ENCODE results near the gene POT1. TPM values are rescaled to one million over a fixed set of nuclear protein-coding genes. Genes with fewer than 3 reads are reported as not detected.

Gene POT1
- total RNA-seq, 1 experiment from 2014 or later: 20.2 TPM

DNA sequence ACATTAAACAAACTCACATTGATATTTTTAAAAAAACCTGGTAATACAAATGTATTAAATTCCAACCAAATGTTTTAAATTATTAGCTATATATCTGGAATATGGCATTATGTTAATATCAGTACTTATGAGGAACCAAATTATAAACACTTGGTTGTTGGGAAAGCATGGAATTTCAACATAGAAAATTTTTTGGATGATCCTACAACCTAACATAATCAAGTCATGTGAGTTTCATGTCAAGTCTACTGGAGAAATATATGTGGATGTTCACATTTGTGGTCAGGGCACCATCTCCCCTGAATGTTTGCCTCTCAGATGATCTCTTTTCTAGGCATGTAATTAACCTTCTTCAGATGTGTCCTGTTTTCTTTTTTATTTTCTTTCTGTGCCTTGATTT is 5.2 kb upstream of the POT1 start (continued):
- TF ChIP-seq, protein P1, sequence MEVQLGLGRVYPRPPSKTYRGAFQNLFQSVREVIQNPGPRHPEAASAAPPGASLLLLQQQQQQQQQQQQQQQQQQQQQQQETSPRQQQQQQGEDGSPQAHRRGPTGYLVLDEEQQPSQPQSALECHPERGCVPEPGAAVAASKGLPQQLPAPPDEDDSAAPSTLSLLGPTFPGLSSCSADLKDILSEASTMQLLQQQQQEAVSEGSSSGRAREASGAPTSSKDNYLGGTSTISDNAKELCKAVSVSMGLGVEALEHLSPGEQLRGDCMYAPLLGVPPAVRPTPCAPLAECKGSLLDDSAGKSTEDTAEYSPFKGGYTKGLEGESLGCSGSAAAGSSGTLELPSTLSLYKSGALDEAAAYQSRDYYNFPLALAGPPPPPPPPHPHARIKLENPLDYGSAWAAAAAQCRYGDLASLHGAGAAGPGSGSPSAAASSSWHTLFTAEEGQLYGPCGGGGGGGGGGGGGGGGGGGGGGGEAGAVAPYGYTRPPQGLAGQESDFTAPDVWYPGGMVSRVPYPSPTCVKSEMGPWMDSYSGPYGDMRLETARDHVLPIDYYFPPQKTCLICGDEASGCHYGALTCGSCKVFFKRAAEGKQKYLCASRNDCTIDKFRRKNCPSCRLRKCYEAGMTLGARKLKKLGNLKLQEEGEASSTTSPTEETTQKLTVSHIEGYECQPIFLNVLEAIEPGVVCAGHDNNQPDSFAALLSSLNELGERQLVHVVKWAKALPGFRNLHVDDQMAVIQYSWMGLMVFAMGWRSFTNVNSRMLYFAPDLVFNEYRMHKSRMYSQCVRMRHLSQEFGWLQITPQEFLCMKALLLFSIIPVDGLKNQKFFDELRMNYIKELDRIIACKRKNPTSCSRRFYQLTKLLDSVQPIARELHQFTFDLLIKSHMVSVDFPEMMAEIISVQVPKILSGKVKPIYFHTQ (CRISPR knock-in tag; IDR thresholded peaks at IDR 0.05): no peak
- TF ChIP-seq ZNF121 (CRISPR knock-in tag; IDR thresholded peaks at IDR 0.05): no peak
- TF ChIP-seq, protein P2, sequence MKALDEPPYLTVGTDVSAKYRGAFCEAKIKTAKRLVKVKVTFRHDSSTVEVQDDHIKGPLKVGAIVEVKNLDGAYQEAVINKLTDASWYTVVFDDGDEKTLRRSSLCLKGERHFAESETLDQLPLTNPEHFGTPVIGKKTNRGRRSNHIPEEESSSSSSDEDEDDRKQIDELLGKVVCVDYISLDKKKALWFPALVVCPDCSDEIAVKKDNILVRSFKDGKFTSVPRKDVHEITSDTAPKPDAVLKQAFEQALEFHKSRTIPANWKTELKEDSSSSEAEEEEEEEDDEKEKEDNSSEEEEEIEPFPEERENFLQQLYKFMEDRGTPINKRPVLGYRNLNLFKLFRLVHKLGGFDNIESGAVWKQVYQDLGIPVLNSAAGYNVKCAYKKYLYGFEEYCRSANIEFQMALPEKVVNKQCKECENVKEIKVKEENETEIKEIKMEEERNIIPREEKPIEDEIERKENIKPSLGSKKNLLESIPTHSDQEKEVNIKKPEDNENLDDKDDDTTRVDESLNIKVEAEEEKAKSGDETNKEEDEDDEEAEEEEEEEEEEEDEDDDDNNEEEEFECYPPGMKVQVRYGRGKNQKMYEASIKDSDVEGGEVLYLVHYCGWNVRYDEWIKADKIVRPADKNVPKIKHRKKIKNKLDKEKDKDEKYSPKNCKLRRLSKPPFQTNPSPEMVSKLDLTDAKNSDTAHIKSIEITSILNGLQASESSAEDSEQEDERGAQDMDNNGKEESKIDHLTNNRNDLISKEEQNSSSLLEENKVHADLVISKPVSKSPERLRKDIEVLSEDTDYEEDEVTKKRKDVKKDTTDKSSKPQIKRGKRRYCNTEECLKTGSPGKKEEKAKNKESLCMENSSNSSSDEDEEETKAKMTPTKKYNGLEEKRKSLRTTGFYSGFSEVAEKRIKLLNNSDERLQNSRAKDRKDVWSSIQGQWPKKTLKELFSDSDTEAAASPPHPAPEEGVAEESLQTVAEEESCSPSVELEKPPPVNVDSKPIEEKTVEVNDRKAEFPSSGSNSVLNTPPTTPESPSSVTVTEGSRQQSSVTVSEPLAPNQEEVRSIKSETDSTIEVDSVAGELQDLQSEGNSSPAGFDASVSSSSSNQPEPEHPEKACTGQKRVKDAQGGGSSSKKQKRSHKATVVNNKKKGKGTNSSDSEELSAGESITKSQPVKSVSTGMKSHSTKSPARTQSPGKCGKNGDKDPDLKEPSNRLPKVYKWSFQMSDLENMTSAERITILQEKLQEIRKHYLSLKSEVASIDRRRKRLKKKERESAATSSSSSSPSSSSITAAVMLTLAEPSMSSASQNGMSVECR (CRISPR knock-in tag; IDR thresholded peaks at IDR 0.05; ENCODE audit: borderline replicate concordance): no peak
- TF ChIP-seq, protein P3, sequence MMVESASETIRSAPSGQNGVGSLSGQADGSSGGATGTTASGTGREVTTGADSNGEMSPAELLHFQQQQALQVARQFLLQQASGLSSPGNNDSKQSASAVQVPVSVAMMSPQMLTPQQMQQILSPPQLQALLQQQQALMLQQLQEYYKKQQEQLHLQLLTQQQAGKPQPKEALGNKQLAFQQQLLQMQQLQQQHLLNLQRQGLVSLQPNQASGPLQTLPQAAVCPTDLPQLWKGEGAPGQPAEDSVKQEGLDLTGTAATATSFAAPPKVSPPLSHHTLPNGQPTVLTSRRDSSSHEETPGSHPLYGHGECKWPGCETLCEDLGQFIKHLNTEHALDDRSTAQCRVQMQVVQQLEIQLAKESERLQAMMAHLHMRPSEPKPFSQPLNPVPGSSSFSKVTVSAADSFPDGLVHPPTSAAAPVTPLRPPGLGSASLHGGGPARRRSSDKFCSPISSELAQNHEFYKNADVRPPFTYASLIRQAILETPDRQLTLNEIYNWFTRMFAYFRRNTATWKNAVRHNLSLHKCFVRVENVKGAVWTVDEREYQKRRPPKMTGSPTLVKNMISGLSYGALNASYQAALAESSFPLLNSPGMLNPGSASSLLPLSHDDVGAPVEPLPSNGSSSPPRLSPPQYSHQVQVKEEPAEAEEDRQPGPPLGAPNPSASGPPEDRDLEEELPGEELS (CRISPR knock-in tag; IDR thresholded peaks at IDR 0.05): no peak
- no peak for TF ChIP-seq NFE2L1 (CRISPR knock-in tag; IDR thresholded peaks at IDR 0.05)
- TF ChIP-seq MXD4 (CRISPR knock-in tag; IDR thresholded peaks at IDR 0.05; ENCODE audit: borderline replicate concordance): no peak
- TF ChIP-seq EMX1 (CRISPR knock-in tag; IDR thresholded peaks at IDR 0.05): no peak
- TF ChIP-seq, protein P4, sequence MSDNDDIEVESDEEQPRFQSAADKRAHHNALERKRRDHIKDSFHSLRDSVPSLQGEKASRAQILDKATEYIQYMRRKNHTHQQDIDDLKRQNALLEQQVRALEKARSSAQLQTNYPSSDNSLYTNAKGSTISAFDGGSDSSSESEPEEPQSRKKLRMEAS (CRISPR knock-in tag; IDR thresholded peaks at IDR 0.05): no peak
- TF ChIP-seq, protein P5, sequence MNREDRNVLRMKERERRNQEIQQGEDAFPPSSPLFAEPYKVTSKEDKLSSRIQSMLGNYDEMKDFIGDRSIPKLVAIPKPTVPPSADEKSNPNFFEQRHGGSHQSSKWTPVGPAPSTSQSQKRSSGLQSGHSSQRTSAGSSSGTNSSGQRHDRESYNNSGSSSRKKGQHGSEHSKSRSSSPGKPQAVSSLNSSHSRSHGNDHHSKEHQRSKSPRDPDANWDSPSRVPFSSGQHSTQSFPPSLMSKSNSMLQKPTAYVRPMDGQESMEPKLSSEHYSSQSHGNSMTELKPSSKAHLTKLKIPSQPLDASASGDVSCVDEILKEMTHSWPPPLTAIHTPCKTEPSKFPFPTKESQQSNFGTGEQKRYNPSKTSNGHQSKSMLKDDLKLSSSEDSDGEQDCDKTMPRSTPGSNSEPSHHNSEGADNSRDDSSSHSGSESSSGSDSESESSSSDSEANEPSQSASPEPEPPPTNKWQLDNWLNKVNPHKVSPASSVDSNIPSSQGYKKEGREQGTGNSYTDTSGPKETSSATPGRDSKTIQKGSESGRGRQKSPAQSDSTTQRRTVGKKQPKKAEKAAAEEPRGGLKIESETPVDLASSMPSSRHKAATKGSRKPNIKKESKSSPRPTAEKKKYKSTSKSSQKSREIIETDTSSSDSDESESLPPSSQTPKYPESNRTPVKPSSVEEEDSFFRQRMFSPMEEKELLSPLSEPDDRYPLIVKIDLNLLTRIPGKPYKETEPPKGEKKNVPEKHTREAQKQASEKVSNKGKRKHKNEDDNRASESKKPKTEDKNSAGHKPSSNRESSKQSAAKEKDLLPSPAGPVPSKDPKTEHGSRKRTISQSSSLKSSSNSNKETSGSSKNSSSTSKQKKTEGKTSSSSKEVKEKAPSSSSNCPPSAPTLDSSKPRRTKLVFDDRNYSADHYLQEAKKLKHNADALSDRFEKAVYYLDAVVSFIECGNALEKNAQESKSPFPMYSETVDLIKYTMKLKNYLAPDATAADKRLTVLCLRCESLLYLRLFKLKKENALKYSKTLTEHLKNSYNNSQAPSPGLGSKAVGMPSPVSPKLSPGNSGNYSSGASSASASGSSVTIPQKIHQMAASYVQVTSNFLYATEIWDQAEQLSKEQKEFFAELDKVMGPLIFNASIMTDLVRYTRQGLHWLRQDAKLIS (CRISPR knock-in tag; IDR thresholded peaks at IDR 0.05; ENCODE audit: borderline replicate concordance): no peak
- TF ChIP-seq ESRRA (CRISPR knock-in tag; IDR thresholded peaks at IDR 0.05; ENCODE audit: borderline replicate concordance): no peak
- TF ChIP-seq ZNF416 (CRISPR knock-in tag; IDR thresholded peaks at IDR 0.05): no peak
- TF ChIP-seq KAT7 (CRISPR knock-in tag; IDR thresholded peaks at IDR 0.05; ENCODE audit: borderline replicate concordance): no peak
- TF ChIP-seq, protein P6, sequence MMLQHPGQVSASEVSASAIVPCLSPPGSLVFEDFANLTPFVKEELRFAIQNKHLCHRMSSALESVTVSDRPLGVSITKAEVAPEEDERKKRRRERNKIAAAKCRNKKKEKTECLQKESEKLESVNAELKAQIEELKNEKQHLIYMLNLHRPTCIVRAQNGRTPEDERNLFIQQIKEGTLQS (CRISPR knock-in tag; conservative IDR thresholded peaks at IDR 0.05): no peak

All from WTC11 (cell line).